ENCODE data around the gene TMOD1. TPM values are rescaled to one million over a fixed set of nuclear protein-coding genes. Genes with fewer than 3 reads are reported as not detected.

The TMOD1 gene
- total and polyA plus RNA-seq, 2 of the 8 experiments (the other 6 are each of a cell fraction or from before 2014, with no cell fraction given), result 0.17 to 0.88 TPM

DNA sequence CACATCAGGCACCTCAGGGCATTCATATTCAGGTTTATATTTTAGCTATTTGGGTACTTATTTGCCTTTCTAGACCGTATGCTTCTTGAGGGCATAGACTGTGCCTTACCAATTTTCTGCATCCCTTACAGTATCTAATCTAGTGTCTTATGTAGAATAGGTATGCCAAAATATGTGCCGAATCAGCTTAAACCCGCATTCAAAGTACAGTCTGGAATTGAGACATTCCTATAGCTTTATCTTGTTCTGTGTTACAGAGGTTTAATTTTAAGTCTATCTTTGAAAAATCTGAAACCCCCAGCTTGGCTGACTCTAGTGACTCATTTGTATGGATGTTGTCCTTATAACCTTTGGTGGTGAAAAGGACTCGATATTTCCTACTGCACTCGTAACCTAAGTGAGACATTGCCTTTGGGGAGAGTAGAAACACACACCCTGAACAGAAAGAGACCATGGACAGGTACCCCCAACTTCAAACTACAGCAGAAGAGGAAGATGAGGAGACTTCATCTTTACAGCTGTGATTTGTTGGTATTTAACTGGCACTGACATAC, 27.0 kb upstream of the TMOD1 start:
- no peak overlapping the region for H3K4me3 ChIP-seq (ENCODE audit: extremely low read depth in 1 of 4, insufficient read depth in 2 of 4, low read depth in 3 of 4, low read length in 4 of 4)
- 85% methylated on average over 5 of the region's 5 CpGs; no CpG with 5 or more reads in 1 of the 2 experiments for WGBS, 2 experiments (ENCODE audit: extremely low coverage in 1 of 2, insufficient coverage in 1 of 2, insufficient read length in 1 of 2, insufficient replicate concordance in 2 of 2, low coverage in 1 of 2, low lambda C conversion rate in 2 of 2, missing lambda C conversion rate in 1 of 2)
- no peak overlapping the region for H3K18ac ChIP-seq (ENCODE audit: extremely low read depth, low read length)
- no peak overlapping the region for H3K56ac ChIP-seq (replicated peaks; ENCODE audit: insufficient read length, low read depth, low read length)
- H3K23me2 ChIP-seq (ENCODE audit: low read depth, low read length), result no peaks in the 10 kb centered on the region
- H2AK5ac ChIP-seq (ENCODE audit: low read depth, low read length), result no peak overlapping the region
- H4K5ac ChIP-seq (ENCODE audit: insufficient read length, low read depth, low read length), result no peak overlapping the region
- no peak overlapping the region for H3K4me2 ChIP-seq (ENCODE audit: insufficient read depth in 1 of 2, low read depth in 2 of 2, low read length in 2 of 2)
- no peak overlapping the region for H2BK12ac ChIP-seq (ENCODE audit: low read depth, low read length)
- H2BK20ac ChIP-seq (ENCODE audit: low read length), result no peak overlapping the region
- H3K4me1 ChIP-seq (replicated peaks in 1 of 4; ENCODE audit: control insufficient read depth in 3 of 4, insufficient read depth in 4 of 4, low read length in 3 of 4), result no peaks in the 10 kb centered on the region
- H4K91ac ChIP-seq (replicated peaks; ENCODE audit: insufficient read length, low read length), result no peak overlapping the region
- no peak overlapping the region for H2BK15ac ChIP-seq (ENCODE audit: low read length)
- no peaks in the 10 kb centered on the region for H3K27me3 ChIP-seq (replicated peaks in 1 of 4; ENCODE audit: control insufficient read depth in 3 of 4, extremely low read depth in 1 of 4, insufficient read depth in 3 of 4, low read length in 3 of 4)
- no peaks in the 10 kb centered on the region for H3K9me3 ChIP-seq (ENCODE audit: insufficient read depth in 2 of 2, low read depth in 1 of 2, low read length in 1 of 2)
- no peak overlapping the region for H2BK120ac ChIP-seq (replicated peaks; ENCODE audit: low read depth, low read length)
- no peak overlapping the region for H3K9ac ChIP-seq (replicated peaks in 1 of 4; ENCODE audit: extremely low read depth in 1 of 4, low read depth in 3 of 4, low read length in 3 of 4)
- H4K8ac ChIP-seq (ENCODE audit: extremely low read depth, insufficient read depth, low read length), result no peak overlapping the region
- H3K14ac ChIP-seq (ENCODE audit: insufficient read length), result no peak overlapping the region
- DNase-seq (ENCODE audit: low read depth in 1 of 2, low spot score in 2 of 2) (no peak), FAIRE-seq (no peak)
- no peak overlapping the region for H2BK5ac ChIP-seq (ENCODE audit: low read depth, low read length)
- H4K20me1 ChIP-seq (replicated peaks in 1 of 2; ENCODE audit: control insufficient read depth in 1 of 2, insufficient read depth in 2 of 2, low read length in 2 of 2), result no peaks in the 10 kb centered on the region
- POLR2A ChIA-PET (ENCODE audit: partially characterized antibody), result no interaction called here
- TF ChIP-seq RAD21 (IDR thresholded peaks at IDR 0.05 in 1 of 2, conservative IDR thresholded peaks at IDR 0.05 in 1 of 2; ENCODE audit: low read depth in 2 of 2, low read length in 2 of 2) (no peak), TAF1 (IDR thresholded peaks at IDR 0.05; ENCODE audit: low read depth, low read length) (no peak)
- no peaks in the 10 kb centered on the region for H3K79me2 ChIP-seq (ENCODE audit: control insufficient read depth in 1 of 2, insufficient read depth in 2 of 2, low read length in 2 of 2)
- H3K79me1 ChIP-seq (ENCODE audit: low read depth, low read length), result no peaks in the 10 kb centered on the region
- H2AFZ ChIP-seq (ENCODE audit: low read length), result no peak overlapping the region
- H3K4ac ChIP-seq (replicated peaks; ENCODE audit: insufficient read length, low read depth, low read length), result no peak overlapping the region
- H3K23ac ChIP-seq (ENCODE audit: insufficient read length), result no peak overlapping the region
- CTCF ChIA-PET (ENCODE audit: partially characterized antibody), result interaction anchor here (1.2 to 10.1 kb wide), 8 partner anchors 11 to 141 kb away, joined by 3 to 574 read pairs (median 8); no protein-coding TSS in a partner anchor
- no peak overlapping the region for H3K27ac ChIP-seq (ENCODE audit: low read depth, low read length)
- H3K36me3 ChIP-seq (ENCODE audit: control insufficient read depth in 2 of 4, insufficient read depth in 4 of 4, low read length in 3 of 4), result no peaks in the 10 kb centered on the region

Measured in H1 (cell line).